GM12892 (cell line): ENCODE results near the gene RNASEL.

Experiments
- POLR2A ChIP-seq: IDR thresholded peaks from 2 replicates; pipeline ENCODE4 v1.6.1; 2011; ENCODE audit warnings: low read depth, low read length, control low read depth
- POLR2AphosphoS5 ChIP-seq: IDR thresholded peaks from 2 replicates; pipeline ENCODE4 v1.6.1; 2011; ENCODE audit warnings: low read depth, low read length, control low read depth

DNA sequence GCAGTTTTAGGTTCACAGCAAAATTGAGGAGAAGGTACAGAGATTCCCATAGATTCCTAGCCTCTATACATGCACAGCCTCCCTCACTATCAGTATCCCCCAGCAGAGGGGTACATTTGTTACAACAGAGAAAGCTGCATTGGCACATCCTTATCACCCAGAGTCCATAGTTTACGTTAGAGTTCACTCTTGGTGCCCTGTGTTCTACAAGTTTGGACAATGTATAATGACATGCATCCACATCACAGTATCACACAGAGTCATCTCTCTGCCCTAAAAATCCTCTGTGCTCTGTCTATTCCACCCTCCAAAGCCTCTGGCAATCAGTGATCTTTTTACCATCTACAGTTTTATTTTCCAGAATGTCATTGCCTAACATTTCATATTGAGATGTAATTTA is 37.5 kb upstream of the RNASEL start:
- TF ChIP-seq POLR2AphosphoS5 (no peak), POLR2A (no peak)
